ENCODE data around the gene SDE2. TPM values are rescaled to one million over a fixed set of nuclear protein-coding genes. Genes with fewer than 3 reads are reported as not detected.
A peak's percentile ranks its signal among the peaks of the same experiment; 100 is the strongest.

Gene SDE2
- total RNA-seq, 4 donors from 2014 or later = 10.5 to 18.7 (median 14.1) TPM

DNA sequence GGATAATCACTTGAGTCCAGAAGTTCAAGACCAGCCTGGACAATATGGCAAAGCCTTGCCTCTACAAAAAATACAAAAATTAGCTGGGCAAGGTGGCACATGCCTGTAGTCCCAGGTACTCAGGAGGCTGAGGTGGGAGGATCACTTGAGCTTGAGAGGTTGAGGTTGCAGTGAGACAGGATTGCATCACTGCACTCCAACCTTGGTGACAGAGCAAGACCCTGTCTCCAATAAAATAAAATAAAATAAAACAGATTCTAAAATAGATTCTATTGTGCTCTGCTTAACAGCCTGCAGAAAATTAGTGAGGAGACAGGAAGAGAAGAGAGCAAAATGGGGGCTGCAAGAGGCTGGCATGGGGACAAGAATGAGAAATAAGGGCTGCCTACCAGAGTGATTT, 7.5 kb upstream of the SDE2 start:
- no peaks in the 10 kb centered on the region for H3K9me3 ChIP-seq
- no peaks in the 10 kb centered on the region for H3K36me3 ChIP-seq
- H3K27ac ChIP-seq = no peak overlapping the region
- no peaks in the 10 kb centered on the region for H3K27me3 ChIP-seq
- no peak overlapping the region for H3K4me3 ChIP-seq
- intact Hi-C loops (cut with DNase I) = no loop called here
- TF ChIP-seq, protein P1, sequence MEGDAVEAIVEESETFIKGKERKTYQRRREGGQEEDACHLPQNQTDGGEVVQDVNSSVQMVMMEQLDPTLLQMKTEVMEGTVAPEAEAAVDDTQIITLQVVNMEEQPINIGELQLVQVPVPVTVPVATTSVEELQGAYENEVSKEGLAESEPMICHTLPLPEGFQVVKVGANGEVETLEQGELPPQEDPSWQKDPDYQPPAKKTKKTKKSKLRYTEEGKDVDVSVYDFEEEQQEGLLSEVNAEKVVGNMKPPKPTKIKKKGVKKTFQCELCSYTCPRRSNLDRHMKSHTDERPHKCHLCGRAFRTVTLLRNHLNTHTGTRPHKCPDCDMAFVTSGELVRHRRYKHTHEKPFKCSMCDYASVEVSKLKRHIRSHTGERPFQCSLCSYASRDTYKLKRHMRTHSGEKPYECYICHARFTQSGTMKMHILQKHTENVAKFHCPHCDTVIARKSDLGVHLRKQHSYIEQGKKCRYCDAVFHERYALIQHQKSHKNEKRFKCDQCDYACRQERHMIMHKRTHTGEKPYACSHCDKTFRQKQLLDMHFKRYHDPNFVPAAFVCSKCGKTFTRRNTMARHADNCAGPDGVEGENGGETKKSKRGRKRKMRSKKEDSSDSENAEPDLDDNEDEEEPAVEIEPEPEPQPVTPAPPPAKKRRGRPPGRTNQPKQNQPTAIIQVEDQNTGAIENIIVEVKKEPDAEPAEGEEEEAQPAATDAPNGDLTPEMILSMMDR (IDR thresholded peaks at IDR 0.05) = no peak
- no peak for TF ChIP-seq POLR2A (IDR thresholded peaks at IDR 0.05)
- peaks cover 0 to 21% (median 3%) of the 10 kb centered on the region in 3 donors for H3K4me1 ChIP-seq
- no peak for DNase-seq

DNA sequence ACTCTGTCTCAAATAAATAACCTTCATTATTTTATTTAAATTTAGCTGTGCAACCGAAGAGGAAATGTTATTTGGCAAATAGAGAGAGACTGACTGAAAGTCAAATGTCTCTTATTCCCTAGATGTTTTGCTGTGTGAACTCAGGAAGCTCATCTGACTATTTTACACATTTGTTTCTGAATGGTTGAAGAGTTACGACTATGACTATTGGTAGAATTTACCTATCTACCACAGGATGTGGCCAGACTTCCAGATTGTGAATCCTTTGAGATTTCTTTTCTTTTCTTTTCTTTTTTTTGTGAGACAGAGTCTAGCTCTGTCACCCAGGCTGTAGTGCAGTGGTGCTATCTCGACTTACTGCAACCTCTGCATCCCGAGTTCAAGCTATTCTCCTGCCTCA, 5.3 kb upstream of the SDE2 start:
- intact Hi-C loops (cut with DNase I) = no loop called here

DNA sequence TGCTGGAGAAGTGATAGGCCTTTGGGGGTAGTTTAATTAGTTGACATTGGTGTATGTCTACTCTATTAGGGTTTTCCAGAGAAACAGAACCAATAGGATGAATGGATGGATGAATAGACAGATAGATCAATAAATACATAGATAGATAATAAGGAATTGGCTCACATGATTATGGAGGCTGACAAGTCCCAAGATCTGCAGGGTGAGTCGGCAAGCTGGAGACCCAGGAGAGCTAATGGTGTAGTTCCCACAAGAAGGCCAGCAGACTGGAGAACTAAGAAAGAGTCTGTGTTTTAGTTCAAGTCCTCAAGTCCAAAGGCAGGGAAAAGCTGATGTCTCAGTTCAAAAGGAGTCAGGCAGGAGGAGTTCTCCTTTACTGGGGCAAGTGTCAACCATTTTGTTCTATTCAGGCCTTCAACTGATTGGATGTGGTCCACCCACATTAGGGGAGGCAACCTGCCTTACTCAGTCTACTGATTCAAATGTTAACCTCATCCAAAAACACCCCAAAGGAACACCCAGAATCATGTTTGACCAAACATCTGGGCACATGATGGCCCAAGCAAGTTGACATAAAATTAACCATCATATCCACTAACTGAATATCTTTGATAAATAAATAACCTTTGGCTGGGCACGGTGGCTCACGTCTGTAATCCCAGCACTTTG, 4.5 kb upstream of the SDE2 start:
- no peak overlapping the region for H3K4me3 ChIP-seq
- no peaks in the 10 kb centered on the region for H3K36me3 ChIP-seq
- no peaks in the 10 kb centered on the region for H3K9me3 ChIP-seq
- peak overlapping the region in 2 of 4 donors; percentile 96 to 97 for H3K27ac ChIP-seq
- intact Hi-C loops (cut with DNase I) = no loop called here
- 97 to 100% methylated on average over 3 of the region's 3 CpGs for WGBS, 2 donors
- no peaks in the 10 kb centered on the region for H3K27me3 ChIP-seq
- H3K4me1 ChIP-seq = peaks cover 5 to 44% (median 10%) of the 10 kb centered on the region in 3 donors
- TF ChIP-seq, protein P1 (IDR thresholded peaks at IDR 0.05) = no peak
- TF ChIP-seq POLR2A (IDR thresholded peaks at IDR 0.05) = no peak
- no peak for DNase-seq

More for the DNA sequence above, 5.3 kb upstream of the SDE2 start:
- Histone ChIP-seq H3K27me3 (no peaks in the 10 kb centered on the region), H3K4me1 (peaks cover 5 to 44% (median 10%) of the 10 kb centered on the region in 3 donors), H3K4me3 (no peak overlapping the region), H3K9me3 (no peaks in the 10 kb centered on the region), H3K36me3 (no peaks in the 10 kb centered on the region), H3K27ac (no peak overlapping the region)
- DNase-seq = no peak
- WGBS, 2 donors = 77 to 87% methylated on average over 4 of the region's 4 CpGs
- TF ChIP-seq, protein P1 (IDR thresholded peaks at IDR 0.05) = no peak
- no peak for TF ChIP-seq POLR2A (IDR thresholded peaks at IDR 0.05)

DNA sequence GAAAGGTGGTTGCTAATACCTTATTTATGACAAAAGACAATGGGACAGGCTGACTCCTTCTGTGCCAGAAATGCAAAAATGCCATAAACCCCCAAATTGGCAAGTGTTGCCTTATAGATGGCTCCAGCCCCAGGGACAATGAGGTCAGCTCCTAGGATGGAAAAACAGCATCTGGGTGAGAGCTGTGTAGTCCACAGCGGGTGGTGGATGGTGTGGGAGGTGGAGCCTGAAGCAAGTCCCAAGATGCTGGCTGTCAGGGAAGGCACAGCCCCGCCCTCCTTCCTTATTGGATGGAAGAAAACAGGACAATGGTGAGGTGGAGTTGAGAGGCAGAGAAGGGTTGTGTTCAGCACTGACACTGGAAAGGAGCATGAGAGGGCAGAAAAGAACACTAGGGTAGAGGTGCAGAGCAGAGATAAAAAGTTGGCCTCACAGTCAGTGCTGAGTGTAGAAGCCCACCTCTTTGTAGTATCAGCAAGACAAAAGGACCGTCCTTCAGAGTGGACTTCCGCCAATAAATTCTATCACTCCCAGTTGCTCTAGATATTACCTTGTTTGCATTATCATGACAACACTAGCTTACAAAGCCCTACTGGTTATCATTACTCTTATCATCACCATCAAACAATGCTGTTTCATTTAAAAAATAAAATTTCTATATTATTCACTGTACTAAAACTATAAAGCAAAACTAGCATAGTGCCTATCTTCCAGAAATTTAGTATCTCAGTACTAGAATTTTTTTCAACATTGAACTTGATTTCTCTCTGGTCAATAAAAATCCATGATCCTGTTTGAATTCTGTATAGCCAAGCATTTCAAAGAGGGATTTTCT, 3.7 kb upstream of the SDE2 start:
- WGBS, 2 donors = 46 to 48% methylated on average over 4 of the region's 4 CpGs

More for the DNA sequence above, 3.7 kb upstream of the SDE2 start:
- Histone ChIP-seq H3K9me3 (no peaks in the 10 kb centered on the region), H3K36me3 (no peaks in the 10 kb centered on the region), H3K27ac (peak overlapping the region; percentile 31 to 97 (median 92)), H3K4me3 (peak overlapping the region in 1 of 4 donors; percentile 17), H3K27me3 (no peaks in the 10 kb centered on the region), H3K4me1 (peaks cover 10 to 52% (median 15%) of the 10 kb centered on the region in 3 donors)
- peak in 1 of 4 donors; percentile 26 for TF ChIP-seq POLR2A (IDR thresholded peaks at IDR 0.05)
- TF ChIP-seq, protein P1 (IDR thresholded peaks at IDR 0.05) = no peak
- no peak for DNase-seq
- intact Hi-C loops (cut with DNase I) = no loop called here

Data from esophagus squamous epithelium (tissue), 5 donors.